ENCODE data around the gene IZUMO2.

DNA sequence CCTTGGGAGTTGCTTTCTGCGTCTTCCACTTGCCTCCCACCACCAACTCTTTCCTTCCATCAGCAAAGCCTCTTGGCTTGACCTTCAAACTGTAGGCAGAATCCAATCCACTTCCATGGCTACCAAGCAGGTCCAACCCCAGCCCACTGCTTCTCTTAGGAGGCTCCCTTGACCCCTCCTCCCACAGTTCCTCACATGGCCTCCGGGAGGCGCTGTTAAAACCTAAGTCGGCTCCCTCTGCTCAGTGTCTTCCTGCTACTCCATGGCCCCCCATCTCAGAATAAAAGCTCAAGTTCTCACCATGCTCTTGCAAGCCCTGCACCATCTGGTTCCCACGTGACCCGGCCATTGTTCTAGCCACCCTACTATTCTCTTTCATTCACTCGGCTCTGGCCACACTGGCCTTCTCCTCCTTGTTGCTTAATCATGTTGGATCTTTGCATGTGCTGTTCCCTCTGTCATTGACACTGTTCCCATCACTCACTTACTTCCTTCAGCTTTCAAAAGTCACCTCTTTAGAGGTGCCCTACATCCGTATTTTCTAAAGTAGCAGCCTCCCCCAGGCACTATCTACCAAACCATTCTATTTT lies 7.5 kb downstream of the IZUMO2 start:
- TF ChIP-seq, protein P1, sequence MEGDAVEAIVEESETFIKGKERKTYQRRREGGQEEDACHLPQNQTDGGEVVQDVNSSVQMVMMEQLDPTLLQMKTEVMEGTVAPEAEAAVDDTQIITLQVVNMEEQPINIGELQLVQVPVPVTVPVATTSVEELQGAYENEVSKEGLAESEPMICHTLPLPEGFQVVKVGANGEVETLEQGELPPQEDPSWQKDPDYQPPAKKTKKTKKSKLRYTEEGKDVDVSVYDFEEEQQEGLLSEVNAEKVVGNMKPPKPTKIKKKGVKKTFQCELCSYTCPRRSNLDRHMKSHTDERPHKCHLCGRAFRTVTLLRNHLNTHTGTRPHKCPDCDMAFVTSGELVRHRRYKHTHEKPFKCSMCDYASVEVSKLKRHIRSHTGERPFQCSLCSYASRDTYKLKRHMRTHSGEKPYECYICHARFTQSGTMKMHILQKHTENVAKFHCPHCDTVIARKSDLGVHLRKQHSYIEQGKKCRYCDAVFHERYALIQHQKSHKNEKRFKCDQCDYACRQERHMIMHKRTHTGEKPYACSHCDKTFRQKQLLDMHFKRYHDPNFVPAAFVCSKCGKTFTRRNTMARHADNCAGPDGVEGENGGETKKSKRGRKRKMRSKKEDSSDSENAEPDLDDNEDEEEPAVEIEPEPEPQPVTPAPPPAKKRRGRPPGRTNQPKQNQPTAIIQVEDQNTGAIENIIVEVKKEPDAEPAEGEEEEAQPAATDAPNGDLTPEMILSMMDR (IDR thresholded peaks at IDR 0.05) = peak; percentile 57
- no peak for TF ChIP-seq ZFX (IDR thresholded peaks at IDR 0.05; ENCODE audit: borderline replicate concordance)

Measured in 22Rv1 (cell line).